NCI-H748 (cell line): ENCODE data around the gene CCDC38.
"Not testable (repeated sequence)": the region's sequence is repeated elsewhere in the genome, so short reads cannot be mapped to it uniquely, and the experiment has no call there.

Experiments used
- DNase-seq: peaks from one replicate; lab custom pipeline; 2025; ENCODE audit not compliant: unreplicated experiment; lab: John Stamatoyannopoulos, UW

CCDC38 gene

GRCh38 chr12:95884998-95885397, 57.4 kb downstream of the CCDC38 start:
- no peak for DNase-seq

- no peak for DNase-seq
These were observed 59.5 kb downstream of the CCDC38 start for GRCh38 chr12:95882873-95883272.

DNA sequence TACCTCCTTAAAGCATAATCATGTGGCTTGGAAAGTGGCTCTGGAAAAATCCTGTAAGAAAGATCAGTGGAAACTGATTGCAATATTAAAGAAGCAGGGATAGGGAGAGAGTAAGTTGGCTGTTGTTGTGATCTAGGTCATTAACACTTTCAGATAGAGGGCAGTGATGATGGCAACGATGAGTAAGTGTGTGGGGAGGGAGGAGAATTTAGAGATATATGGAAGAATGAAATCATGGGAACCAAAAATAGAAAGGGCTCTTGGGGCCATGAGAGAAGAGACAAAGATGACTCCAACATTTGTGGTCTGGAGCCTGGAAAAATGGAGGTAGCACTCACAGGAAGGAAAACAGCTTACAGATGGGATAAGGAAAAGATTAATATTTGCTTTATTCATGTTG, 60.3 kb downstream of the CCDC38 start:
- no peak for DNase-seq

GRCh38 chr12:95881331-95881955, 61.0 kb downstream of the CCDC38 start:
- DNase-seq = peak; percentile 82

GRCh38 chr12:95880895-95881294, 61.5 kb downstream of the CCDC38 start:
- DNase-seq = peak; percentile 32

- DNase-seq = no peak
These were observed 64.8 kb downstream of the CCDC38 start for GRCh38 chr12:95877622-95878021.

- no peak for DNase-seq
These were observed 68.0 kb downstream of the CCDC38 start for GRCh38 chr12:95874452-95874851.

- DNase-seq = no peak
These were observed 71.5 kb downstream of the CCDC38 start for GRCh38 chr12:95870897-95871296.

DNA sequence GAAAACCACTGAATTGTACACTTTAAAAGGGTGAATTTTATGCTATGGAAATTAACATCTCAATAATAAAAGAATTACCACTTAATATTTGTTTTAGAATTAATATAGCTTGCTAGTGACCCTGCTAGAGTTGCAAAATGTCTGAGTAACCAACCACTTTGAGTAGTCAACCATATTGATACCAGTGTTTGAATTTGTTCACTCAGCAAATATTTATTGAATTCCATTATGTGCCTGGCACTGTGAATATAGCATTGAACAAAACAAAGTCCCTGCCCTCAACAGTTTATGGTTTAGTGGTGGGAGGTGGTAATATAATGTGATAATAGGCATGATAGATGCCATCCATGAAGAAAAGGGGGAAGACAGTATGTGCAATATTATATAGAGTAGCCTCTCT, 79.1 kb downstream of the CCDC38 start:
- no peak for DNase-seq

DNA sequence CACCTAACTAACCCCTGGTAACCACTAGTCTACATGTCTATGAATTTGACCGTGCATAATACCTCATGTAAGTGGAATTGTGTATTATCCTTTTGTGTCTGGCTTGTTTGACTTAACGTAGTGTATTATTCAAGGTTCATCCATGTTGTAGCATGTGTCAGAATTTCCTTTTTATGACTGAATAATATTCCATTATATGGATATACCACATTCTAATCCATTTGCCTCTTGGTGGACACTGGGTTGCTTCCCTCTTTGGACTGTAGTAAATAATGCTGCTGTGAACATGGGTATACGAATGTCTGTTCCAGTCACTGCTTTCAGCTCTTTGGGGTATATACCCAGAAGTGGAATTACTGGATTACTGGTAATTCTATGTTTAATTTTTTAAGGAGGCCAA, 80.4 kb downstream of the CCDC38 start:
- no peak for DNase-seq

GRCh38 chr12:95859947-95860850, 82.2 kb downstream of the CCDC38 start:
- peak; percentile 23 for DNase-seq

DNA sequence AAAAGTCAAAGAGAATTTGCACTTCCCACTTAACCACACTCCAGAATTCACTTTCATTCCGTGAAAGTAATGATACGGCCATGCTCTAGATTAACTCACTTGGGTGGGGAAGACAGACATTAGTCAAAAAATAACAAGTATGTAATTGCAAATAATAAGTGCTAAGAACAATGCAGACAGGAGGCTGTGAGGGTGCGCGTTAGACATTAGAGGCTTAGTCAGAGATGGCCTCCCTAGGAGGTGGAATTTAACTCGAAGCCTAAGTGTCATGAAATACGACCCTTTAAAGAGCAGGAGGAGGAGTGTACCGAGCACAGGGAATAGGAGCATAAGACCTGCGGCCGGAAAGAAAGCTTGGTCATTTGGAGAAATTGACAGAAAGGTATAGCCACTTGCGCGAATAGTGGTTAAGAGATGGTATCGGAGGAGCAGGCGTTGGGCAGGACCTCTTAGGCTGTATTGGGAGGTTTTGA, 83.0 kb downstream of the CCDC38 start:
- peak; percentile 51 for DNase-seq

- peak; percentile 98 for DNase-seq
These were observed 83.7 kb downstream of the CCDC38 start, which contains the start of gene SNRPF for GRCh38 chr12:95858451-95859343. SNRPF (plus strand) TSS chr12:95858952; CDS start chr12:95859074, 122 bp downstream.

DNA sequence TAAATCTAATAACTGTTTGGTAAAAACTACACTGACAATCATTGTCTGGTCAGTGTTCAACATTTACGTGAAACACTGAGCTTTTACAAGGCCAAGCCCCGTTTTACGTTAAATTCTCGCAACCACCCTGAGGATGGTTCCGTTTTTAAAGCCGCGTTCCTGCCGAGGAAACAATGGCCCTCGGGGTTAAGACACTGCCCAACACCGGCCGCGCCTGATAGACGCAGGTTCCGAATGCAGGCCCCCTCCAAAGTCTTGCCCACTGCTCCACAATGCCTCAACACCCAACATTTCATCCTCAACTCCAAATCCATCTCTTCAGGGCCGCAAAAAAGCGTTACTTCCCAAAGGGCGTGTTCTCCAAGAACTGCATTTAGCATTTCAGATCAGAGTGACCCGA, 84.6 kb downstream of the CCDC38 start:
- DNase-seq = peak; percentile 39

DNA sequence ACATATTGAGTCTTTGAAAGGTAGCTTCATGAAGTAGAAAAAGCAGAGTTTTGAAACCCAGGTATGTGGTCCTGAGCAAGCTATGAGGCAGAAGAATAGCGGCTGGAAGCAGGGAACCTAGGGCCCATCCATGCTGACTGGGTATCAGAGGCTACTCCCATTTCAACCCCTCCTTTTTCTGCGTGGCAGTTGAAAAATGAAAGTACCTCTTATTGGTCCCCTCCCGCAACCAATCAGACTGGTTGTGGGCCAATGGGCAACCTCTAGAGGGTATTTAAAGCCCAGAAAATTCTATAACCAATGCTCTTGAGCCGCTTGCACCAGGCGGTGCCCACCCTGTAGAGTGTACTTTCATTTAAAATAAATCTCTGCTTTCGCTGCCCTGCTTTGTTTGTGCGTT, 85.3 kb downstream of the CCDC38 start:
- peak; percentile 9 for DNase-seq

- DNase-seq = no peak
These were observed 90.3 kb downstream of the CCDC38 start for GRCh38 chr12:95852133-95852532.

DNA sequence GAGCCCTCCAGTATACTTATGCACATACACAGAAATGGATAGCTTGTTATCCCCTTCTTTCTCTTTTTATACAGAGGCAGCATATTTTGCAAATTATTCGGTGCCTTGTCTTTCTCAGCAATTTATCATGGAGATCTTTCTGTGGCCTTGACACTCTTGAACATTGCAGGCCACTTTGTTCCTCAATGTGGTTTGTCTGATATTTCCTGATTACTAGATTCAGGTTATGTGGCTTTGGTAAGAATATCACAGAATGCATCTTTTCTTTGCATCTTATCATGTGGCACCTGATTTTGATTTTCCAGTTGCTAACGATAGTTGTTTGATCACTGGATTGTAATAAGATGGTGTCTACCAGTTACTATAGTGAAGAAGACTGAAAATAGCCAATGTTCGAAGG, 90.8 kb downstream of the CCDC38 start:
- DNase-seq = no peak

GRCh38 chr12:95848575-95849388, 93.6 kb downstream of the CCDC38 start:
- DNase-seq = peak; percentile 57

DNA sequence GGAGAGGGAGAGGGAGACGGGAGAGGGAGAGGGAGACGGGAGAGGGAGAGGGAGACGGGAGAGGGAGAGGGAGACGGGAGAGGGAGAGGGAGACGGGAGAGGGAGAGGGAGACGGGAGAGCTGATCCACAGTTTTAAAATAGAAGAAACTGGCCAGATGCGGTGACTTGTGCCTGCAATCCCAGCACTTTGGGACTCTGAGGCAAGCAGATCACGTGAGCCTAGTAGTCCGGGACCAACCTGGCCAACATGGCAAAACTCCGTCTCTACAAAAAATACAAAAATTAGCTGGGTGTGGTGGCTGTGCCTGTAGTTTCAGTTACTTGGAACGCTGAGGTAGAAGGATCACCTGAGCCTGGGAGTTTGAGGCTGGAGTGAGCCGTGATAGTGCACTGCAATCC, 100.0 kb downstream of the CCDC38 start:
- DNase-seq = not testable (repeated sequence)

- peak; percentile 90 for DNase-seq
These were observed 104.3 kb downstream of the CCDC38 start for GRCh38 chr12:95838125-95838524.
